Suprapubic skin (tissue), 4 donors: ENCODE data around the gene SCN4A. TPM values are rescaled to one million over a fixed set of nuclear protein-coding genes. Genes with fewer than 3 reads are reported as not detected.

Experiments
- DNase-seq, 2 donors: peaks; one replicate each; pipeline ENCODE4 v3.0.0-alpha.2; 2019; ENCODE audit warnings: low spot score in 2 of 2
- H3K27ac ChIP-seq: fragments of 200-600 bp; sonication (generic); one replicate; pipeline ENCODE4 v1.5.1; 2019
- H3K27me3 ChIP-seq: fragments of 200-600 bp; sonication (generic); one replicate; pipeline ENCODE4 v1.5.1; 2019
- H3K36me3 ChIP-seq: fragments of 200-600 bp; sonication (generic); one replicate; pipeline ENCODE4 v1.5.1; 2019
- H3K4me1 ChIP-seq: fragments of 200-600 bp; sonication (generic); one replicate; pipeline ENCODE4 v1.5.1; 2019
- H3K4me3 ChIP-seq: fragments of 200-600 bp; sonication (generic); one replicate; pipeline ENCODE4 v1.5.1; 2019; ENCODE audit warnings: mild to moderate bottlenecking
- H3K9me3 ChIP-seq: fragments of 200-600 bp; sonication (generic); one replicate; pipeline ENCODE4 v1.5.1; 2019
- EP300 ChIP-seq: sonication (generic); formaldehyde crosslinking; IDR thresholded peaks from one replicate; pipeline ENCODE4 v1.6.1; 2017; ENCODE audit warnings: antibody characterized with exemption
- POLR2A ChIP-seq, 2 donors: fragments of 450-650 bp; IDR thresholded peaks; one replicate each; pipeline ENCODE4 v1.6.1; 2017; ENCODE audit warnings: antibody characterized with exemption in 2 of 2, mild to moderate bottlenecking in 2 of 2, moderate library complexity in 2 of 2
- POLR2AphosphoS5 ChIP-seq, 3 donors: sonication (generic); formaldehyde crosslinking; IDR thresholded peaks; one replicate each; pipeline ENCODE4 v1.6.1; 2017; ENCODE audit warnings: antibody characterized with exemption in 3 of 3
- WGBS: methylation state at CpG from one replicate; pipeline ENCODE4 v1.1.5; 2018; 5-methylcytosine and 5-hydroxymethylcytosine counted together
- total RNA-seq, 4 donors: library from RNA; depleted of rRNA; stranded (reverse); fragments of >200 nt; gene quantifications; one replicate each; pipeline ENCODE4 v1.1.0, GENCODE V29; 2016
- TF ChIP-seq, protein P1 (sequence below), 2 donors: fragments of 200-600 bp in 1 of 2; fragments of 450-650 bp in 1 of 2; sonication (generic) in 1 of 2; IDR thresholded peaks; one replicate each; pipeline ENCODE4 v1.5.1; 2016 to 2019; ENCODE audit warnings: antibody characterized with exemption in 2 of 2, mild to moderate bottlenecking in 1 of 2, moderate library complexity in 1 of 2

Gene SCN4A
- total RNA-seq, 4 donors from 2014 or later, result 0.45 to 4.5 (median 1.6) TPM

DNA sequence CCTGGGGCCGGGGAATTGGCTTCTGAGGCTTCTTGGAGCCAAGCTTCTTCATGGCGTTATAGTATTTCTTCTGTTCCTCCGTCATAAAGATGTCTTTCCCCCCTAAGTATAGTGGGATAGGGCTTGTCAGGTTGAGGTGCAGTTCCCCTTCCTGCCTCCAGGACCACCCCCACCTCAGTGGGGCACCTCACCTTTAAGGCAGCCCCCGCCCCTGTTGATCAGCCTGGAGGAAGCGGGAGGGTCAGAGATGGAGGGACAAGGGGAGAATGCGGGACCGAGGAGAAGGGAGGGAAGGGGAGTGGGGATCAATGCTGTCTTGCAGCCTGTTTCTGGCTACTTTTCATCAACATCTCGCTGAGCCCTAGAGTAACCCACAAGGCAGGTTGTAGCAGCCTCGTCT lies 29.0 kb downstream of the SCN4A start:
- Histone ChIP-seq H3K36me3 (no peaks in the 10 kb centered on the region), H3K4me1 (peaks cover 5% of the 10 kb centered on the region), H3K4me3 (no peak overlapping the region), H3K9me3 (no peaks in the 10 kb centered on the region), H3K27me3 (peaks cover under 1% of the 10 kb centered on the region), H3K27ac (no peak overlapping the region)
- TF ChIP-seq EP300, result no peak
- TF ChIP-seq POLR2AphosphoS5 (IDR thresholded peaks at IDR 0.05), result no peak
- TF ChIP-seq, protein P1, sequence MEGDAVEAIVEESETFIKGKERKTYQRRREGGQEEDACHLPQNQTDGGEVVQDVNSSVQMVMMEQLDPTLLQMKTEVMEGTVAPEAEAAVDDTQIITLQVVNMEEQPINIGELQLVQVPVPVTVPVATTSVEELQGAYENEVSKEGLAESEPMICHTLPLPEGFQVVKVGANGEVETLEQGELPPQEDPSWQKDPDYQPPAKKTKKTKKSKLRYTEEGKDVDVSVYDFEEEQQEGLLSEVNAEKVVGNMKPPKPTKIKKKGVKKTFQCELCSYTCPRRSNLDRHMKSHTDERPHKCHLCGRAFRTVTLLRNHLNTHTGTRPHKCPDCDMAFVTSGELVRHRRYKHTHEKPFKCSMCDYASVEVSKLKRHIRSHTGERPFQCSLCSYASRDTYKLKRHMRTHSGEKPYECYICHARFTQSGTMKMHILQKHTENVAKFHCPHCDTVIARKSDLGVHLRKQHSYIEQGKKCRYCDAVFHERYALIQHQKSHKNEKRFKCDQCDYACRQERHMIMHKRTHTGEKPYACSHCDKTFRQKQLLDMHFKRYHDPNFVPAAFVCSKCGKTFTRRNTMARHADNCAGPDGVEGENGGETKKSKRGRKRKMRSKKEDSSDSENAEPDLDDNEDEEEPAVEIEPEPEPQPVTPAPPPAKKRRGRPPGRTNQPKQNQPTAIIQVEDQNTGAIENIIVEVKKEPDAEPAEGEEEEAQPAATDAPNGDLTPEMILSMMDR (IDR thresholded peaks at IDR 0.05), result no peak
- no peak for TF ChIP-seq POLR2A (IDR thresholded peaks at IDR 0.05)
- WGBS, result 91% methylated on average over 9 of the region's 9 CpGs
- DNase-seq, result no peak

DNA sequence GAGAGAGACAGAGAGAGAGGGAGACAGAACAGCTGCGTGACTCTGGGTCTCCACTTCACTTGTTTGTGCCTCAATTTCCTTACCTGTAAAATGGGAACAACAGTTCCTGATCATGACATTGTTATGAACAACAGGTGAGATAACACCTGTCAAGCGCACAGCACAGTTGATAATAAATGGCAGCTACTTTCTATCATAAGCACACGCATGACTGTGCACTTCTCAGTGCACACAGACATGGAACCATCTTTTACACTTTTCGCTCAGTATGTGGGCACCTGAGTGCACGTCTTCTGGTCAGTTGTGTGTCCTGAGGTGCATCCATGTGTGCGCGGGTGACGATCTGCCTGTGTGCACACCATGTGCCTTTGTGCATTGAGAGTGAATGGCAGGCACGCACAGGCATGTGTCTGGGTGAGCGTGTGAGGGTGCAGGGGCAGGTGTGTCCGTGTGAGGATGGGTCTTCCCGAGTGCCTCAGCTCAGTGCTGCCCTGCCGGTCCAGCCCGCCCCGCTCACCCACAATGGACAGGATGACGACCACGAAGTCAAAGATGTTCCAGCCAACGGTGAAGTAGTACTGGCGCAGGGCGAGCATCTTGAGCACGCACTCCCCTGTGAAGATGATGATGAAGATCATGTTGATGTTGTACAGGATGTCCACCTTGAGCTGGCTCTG lies 30.3 kb downstream of the SCN4A start:
- no peaks in the 10 kb centered on the region for H3K9me3 ChIP-seq
- 93% methylated on average over 20 of the region's 21 CpGs for WGBS
- TF ChIP-seq, protein P1 (IDR thresholded peaks at IDR 0.05), result no peak
- TF ChIP-seq EP300 (no peak), POLR2A (IDR thresholded peaks at IDR 0.05) (no peak), POLR2AphosphoS5 (IDR thresholded peaks at IDR 0.05) (no peak)
- no peaks in the 10 kb centered on the region for H3K36me3 ChIP-seq
- H3K27me3 ChIP-seq, result no peaks in the 10 kb centered on the region
- H3K4me3 ChIP-seq, result no peak overlapping the region
- H3K27ac ChIP-seq, result no peak overlapping the region
- DNase-seq, result no peak
- peaks cover 5% of the 10 kb centered on the region for H3K4me1 ChIP-seq

DNA sequence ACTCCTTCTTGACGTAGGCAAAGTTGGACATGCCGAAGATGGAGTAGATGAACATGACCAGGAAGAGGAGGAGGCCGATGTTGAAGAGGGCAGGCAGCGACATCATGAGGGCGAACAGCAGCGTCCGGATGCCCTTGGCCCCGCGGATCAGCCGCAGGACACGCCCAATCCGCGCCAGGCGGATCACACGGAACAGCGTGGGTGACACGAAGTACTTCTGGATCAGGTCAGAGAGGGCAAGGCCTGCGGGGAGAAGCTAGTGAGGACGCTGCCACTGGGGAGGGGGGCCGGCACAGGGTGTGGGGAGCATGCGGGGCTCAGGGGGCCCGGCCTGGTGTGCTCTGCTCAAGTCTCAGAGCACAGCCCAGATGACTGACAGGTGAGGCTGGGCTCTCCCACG lies 31.0 kb downstream of the SCN4A start:
- no peaks in the 10 kb centered on the region for H3K36me3 ChIP-seq
- DNase-seq, result no peak
- peaks cover 5% of the 10 kb centered on the region for H3K4me1 ChIP-seq
- no peaks in the 10 kb centered on the region for H3K27me3 ChIP-seq
- WGBS, result 92% methylated on average over 23 of the region's 23 CpGs
- no peaks in the 10 kb centered on the region for H3K9me3 ChIP-seq
- no peak for TF ChIP-seq EP300
- TF ChIP-seq POLR2A (IDR thresholded peaks at IDR 0.05), result no peak
- H3K27ac ChIP-seq, result no peak overlapping the region
- no peak overlapping the region for H3K4me3 ChIP-seq

DNA sequence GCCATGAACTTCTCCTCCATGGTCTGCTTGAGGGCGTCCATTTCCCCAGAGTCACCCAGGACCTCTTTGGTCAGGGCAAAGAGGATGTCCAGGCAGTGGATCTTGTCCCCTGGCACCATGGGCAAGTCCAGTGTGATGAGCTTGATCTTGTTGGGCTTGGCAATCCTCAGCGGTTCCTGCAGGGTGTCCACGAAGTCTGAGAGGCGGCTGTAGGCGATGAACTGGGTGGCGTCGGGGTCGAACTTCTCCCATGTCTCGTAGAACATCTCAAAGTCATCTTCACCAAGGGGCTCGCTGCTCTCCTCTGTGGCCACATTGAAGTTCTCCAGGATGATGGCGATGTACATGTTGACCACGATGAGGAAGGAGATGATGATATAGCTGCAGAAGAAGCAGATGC lies 31.6 kb downstream of the SCN4A start:
- no peak overlapping the region for H3K27ac ChIP-seq
- no peaks in the 10 kb centered on the region for H3K9me3 ChIP-seq
- no peaks in the 10 kb centered on the region for H3K27me3 ChIP-seq
- WGBS, result 93% methylated on average over 11 of the region's 12 CpGs
- no peaks in the 10 kb centered on the region for H3K4me1 ChIP-seq
- DNase-seq, result no peak
- H3K36me3 ChIP-seq, result no peaks in the 10 kb centered on the region
- H3K4me3 ChIP-seq, result no peak overlapping the region
- TF ChIP-seq EP300, result no peak
- TF ChIP-seq, protein P1 (IDR thresholded peaks at IDR 0.05), result no peak

DNA sequence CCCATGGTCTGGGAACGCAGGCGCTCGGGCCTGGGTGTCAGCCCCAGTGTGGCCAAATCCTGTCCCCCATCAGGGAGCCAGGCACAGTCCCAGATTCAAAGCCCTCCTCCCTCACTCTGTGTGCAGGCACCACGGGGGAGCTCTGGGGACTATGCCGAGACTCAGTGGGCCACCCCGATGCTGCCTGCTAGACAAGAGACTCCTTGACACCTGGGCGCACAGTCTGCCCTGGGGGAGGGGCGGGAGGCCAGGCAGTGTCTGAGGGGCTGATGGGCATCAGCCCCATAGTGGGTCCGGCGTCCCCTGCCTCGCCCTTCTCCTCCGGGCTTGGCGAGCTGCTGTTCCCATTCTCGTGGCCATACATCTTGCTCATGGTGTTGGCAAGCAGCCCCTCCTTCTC lies 32.1 kb downstream of the SCN4A start:
- Histone ChIP-seq H3K4me3 (no peak overlapping the region), H3K9me3 (no peaks in the 10 kb centered on the region), H3K27ac (no peak overlapping the region), H3K36me3 (no peaks in the 10 kb centered on the region), H3K27me3 (no peaks in the 10 kb centered on the region), H3K4me1 (no peaks in the 10 kb centered on the region)
- 100% methylated on average over 6 of the region's 14 CpGs for WGBS
- no peak for DNase-seq
- TF ChIP-seq, protein P1 (IDR thresholded peaks at IDR 0.05), result no peak
- TF ChIP-seq POLR2A (IDR thresholded peaks at IDR 0.05), result no peak
- no peak for TF ChIP-seq EP300
- no peak for TF ChIP-seq POLR2AphosphoS5 (IDR thresholded peaks at IDR 0.05)

DNA sequence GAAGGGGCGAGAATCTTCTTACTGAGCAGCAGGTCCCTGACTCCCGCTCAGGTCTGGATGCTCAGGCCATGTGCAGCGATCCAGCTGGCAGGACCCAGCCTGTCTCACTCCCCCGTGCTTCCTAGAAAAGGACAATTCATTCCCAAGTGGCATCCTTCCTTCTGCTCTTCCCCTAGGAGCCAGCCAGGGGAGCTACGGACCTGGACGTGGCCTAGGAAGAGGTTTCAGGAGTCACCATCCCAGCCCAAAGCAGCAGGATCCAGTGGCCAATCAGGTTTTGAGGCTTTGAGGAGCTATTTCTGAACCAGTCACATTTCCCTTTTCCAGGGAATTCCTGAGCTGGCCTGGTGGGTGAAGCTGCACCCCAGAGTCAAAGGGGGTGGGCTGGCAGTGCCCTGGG lies 32.8 kb downstream of the SCN4A start:
- Histone ChIP-seq H3K4me1 (no peaks in the 10 kb centered on the region), H3K4me3 (no peak overlapping the region), H3K27ac (no peak overlapping the region), H3K36me3 (no peaks in the 10 kb centered on the region), H3K9me3 (no peaks in the 10 kb centered on the region), H3K27me3 (no peaks in the 10 kb centered on the region)
- WGBS, result 80% methylated on average over 6 of the region's 6 CpGs
- no peak for DNase-seq
- TF ChIP-seq POLR2AphosphoS5 (IDR thresholded peaks at IDR 0.05) (no peak), POLR2A (IDR thresholded peaks at IDR 0.05) (no peak), EP300 (no peak)
- TF ChIP-seq, protein P1 (IDR thresholded peaks at IDR 0.05), result no peak
